Activated CD4-positive, alpha-beta T cell treated with anti-CD3 and anti-CD28 coated beads, Interleukin-2, amount 50 U/mL, for 1 hour (primary cell): Measurements from ENCODE around the gene NLRC5.

Experiments used
- DNase-seq: peaks from one replicate; pipeline ENCODE4 v3.0.0-alpha.2; 2020

Gene NLRC5

GRCh38 chr16:56988948-56989945 lies at the start of gene NLRC5:
Gene NLRC5 (plus strand): TSS chr16:56989557. CDS start chr16:57020713, 31,156 bp downstream.
- peak; percentile 88 for DNase-seq

GRCh38 chr16:56939801-56940200 lies 49.6 kb upstream of the NLRC5 start:
- no peak for DNase-seq

DNA sequence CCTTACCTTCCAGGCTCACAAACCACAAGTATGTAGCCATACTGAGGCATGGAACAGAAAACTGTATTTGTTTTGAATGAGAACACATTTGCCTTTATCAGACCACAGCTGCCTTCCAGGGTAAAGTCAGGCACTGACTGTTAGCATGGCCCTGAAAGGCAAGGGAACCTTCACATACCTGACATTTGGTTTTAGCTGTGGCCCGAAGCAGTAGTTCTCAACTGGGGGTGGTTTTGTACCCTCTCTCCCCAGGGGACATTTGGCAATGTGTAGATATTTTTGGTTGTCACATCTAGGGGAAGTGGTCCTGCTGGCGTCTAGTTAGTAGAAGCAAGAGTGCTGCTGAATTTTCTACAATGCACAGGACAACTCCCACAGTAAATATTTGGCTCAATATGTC lies 48.3 kb upstream of the NLRC5 start:
- no peak for DNase-seq

GRCh38 chr16:56941856-56942331 lies 47.5 kb upstream of the NLRC5 start:
- DNase-seq = no peak

- no peak for DNase-seq
Measured at GRCh38 chr16:56943761-56944375, 45.5 kb upstream of the NLRC5 start.

DNA sequence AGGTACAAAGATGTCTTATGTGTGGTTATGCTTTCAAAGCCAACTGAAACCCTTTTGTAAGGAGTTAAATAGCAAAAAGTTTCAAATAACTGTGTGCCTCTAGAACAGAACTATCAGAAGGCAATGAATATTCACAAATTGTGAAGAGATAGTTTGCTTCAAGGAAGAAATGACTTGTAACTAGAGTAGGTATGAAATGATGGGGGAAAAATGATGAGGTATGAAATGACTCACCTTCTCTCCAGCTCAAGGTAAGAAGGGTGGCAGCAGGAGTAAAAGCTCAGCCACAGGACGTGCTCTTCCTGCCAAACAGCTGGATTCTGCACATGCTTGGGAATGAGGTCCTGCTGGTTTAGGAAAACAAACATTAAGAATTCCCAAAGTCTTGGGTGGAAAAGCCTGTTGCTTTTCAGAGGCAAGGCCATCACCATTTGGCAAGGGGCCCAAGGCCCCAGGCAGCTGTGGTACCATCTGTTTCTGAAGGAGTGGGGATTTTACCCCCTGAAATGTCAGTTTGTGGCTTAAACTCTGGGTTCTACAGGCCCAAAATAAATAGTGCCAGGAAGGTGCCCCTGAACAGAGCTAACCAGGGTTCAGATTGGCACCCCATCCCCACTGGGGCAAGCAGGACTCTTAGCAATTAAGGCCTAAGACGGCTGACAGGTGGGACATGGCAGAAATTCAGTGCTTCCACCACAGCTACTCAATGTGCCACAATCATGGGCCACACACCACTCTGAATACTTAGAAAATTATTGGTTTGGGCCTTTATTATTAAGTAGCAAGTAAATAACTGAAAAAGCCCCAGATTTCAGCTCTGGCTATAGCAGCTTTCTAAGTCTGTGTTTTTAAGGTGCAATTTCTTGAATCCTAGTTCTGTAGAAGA lies 44.2 kb upstream of the NLRC5 start:
- DNase-seq = no peak

- no peak for DNase-seq
Measured at GRCh38 chr16:56945847-56946527, 43.4 kb upstream of the NLRC5 start.

- no peak for DNase-seq
Measured at GRCh38 chr16:56946767-56947603, 42.4 kb upstream of the NLRC5 start.

DNA sequence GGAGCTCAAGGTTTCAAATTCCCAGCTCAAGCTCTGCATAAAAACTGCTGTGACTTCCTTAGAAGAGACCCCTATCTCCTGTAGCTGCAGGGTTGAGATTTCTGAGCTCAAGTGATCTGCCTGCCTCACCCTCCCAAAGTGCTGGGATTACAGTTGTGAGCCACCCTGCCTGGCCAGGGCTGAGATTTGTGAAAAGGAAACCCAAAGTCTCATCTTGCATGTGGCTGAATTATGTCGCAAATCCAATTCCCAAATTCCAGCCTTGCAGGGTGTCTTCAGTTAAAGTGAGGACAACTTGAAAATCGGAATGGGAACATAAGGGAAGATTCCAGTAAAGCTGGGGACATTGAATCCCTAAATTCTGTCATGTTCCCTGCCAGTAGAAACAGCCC lies 41.8 kb upstream of the NLRC5 start:
- no peak for DNase-seq

GRCh38 chr16:56948234-56948633 lies 41.1 kb upstream of the NLRC5 start:
- DNase-seq = no peak

DNA sequence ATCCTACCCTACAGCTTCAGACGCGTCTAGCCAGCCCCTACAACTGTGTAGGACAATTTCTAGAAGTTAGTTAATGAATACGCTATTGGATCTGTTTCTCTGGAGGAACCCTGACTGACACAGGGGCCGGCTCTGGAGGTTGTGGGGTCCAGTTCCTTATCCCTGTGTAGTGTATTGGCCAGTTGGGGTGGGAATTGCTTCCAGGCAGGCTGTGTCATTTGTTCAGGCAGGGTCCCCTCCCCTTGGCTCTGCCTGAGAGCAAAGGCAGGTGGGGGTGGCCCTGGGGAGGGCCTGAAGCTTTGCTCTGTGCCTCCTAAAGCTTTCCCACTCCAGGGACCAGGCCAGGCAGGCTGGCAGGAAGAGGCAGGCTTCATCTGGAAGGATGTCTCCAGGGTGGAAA lies 39.3 kb upstream of the NLRC5 start:
- no peak for DNase-seq

DNA sequence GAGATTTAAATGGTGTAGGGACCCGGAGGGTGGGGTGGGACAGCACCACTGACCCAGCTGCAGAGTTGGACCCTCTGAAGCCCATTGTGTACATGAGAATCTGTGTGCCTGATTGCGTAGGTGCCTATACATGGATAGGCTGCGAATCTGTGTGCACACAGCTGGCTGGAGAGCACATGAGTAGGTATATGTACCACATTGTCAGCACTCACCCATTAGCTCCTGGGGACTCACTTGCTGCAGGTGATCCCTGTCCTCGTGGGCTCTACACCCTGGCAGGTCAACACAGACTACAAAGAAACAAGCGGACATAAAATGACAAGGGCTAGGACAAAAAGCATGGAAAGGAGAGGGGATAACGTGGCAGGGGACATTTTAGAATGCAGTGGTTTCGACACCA lies 38.9 kb upstream of the NLRC5 start:
- DNase-seq = no peak

DNA sequence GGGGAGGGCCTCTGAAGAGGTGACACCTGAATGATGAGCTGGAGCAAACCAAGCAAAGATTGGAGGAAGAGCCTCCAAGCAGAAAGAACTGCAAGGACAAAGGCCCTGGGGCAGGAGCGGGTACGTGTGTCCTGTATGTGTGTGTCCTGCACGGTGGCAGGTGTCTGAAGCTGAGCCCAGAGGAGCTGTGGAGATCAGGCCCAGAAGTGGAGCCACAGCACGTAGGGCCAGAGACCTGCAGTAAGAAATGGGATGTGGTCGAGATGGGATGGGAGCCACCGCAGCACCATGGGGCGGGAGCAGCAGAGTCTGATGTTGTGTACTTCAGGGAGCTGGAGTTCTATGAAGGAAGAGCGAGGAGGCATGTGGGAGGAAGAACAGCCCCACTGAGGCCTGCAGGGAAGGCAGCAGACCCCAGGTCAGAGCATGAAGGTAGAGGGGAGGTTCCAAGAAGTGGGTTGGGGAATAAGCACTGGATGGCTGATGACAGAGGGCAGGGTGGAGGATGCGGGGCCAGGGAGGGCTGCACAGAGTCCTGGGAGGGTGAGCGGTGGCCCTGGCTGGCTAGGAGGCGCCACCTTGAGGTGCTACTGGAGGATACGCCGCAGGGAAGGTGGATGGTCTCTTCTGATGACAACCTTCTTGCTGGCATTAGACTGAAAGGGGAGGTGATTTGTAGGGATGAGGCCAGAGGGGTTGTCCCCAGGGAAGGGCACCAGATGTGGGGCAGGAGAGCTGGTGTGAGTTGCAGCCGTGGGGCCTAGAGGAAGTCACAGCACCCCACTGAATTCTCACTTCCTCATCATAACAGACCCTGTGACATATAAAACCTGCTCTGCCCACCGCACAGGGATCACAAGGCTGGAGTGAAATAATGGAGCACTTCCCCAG lies 38.2 kb upstream of the NLRC5 start:
- DNase-seq = peak; percentile 44

DNA sequence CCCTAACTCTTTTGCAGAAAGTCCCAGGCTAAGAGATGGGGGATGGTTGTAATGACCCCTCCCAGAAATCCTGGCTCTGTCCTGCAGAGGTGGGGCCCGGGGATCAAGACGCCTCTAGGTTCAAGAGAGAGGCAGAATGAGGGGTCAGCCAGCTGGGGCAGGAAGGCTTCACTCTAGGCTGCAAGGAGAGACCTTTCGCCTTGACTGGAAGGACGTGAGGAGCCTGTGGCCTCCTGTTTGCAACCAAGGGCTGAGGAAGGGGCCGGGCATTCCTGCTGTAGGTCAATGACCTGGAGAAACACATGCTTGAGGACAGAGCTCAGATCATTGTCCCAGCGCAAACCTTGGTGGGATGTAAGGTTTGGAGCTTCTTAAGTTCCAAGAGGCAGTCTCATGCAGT lies 36.4 kb upstream of the NLRC5 start:
- DNase-seq = no peak

DNA sequence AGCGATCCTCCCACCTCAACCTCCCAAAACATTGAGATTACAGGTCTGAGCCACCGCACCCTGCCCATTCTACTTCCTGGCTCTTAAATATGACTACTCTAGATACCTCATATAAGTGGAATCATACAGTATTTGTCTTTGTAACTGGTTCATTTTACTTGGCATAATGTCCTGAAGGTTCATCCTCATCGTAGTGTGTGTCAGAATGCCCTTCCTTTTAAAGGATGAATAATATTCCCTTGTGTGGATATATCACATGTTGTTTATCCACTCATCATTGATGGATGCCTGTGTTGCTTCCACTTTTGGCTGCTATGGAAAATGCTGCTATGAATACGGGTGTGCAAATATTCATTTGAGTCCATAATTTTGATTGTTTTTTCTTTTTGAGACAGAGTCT lies 33.3 kb upstream of the NLRC5 start:
- no peak for DNase-seq

- DNase-seq = no peak
Measured at GRCh38 chr16:56956756-56957155, 32.6 kb upstream of the NLRC5 start.

GRCh38 chr16:56960681-56961281 lies 28.6 kb upstream of the NLRC5 start:
- no peak for DNase-seq

DNA sequence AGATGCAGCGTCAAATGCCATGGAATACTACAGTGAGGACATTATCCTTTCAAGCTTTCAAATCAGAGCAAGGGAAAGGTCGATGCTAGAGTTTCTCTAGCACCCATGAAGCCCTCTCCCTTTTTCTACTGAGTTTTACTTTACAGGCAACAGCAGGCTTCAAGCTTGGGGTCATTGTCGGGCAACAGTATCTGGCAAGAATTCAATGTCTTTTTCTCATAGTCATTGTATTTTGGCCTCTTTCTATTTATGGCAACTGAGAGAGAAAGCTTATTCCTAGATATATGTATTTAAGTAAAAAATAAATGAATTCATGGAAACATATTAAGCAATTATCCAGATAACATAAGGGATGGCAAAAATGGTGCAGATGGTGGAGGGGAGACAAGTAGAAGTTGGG lies 28.0 kb upstream of the NLRC5 start:
- DNase-seq = no peak

- no peak for DNase-seq
Measured at GRCh38 chr16:56961851-56962281, 27.5 kb upstream of the NLRC5 start, which contains the start of gene CETP. Gene CETP (plus strand): TSS chr16:56961950. CDS start chr16:56961980, 30 bp downstream.
